Endothelial cell of umbilical vein (primary cell): ENCODE data around the gene TM2D1. TPM values are rescaled to one million over a fixed set of nuclear protein-coding genes. Genes with fewer than 3 reads are reported as not detected.

Experiments
- BruUV-seq: library from RNA; stranded (reverse); fragments of 400-500 nt; replicated peaks from 2 replicates; lab custom pipeline; 2021; lab: Mats Ljungman, UMichigan
- CTCF ChIA-PET: fragments of 300-600, 350-600 bp; sonication (Branson Sonifier 250); formaldehyde crosslinking; loops from one replicate; lab custom pipeline; 2021; ENCODE audit warnings: antibody characterized with exemption, inconsistent platforms; lab: Charles Lee
- POLR2A ChIA-PET: fragments of 300-600, 350-600 bp; sonication (Branson Sonifier 250); formaldehyde crosslinking; loops from one replicate; lab custom pipeline; 2021; ENCODE audit warnings: antibody characterized with exemption, inconsistent platforms; lab: Charles Lee
- DNase-seq: peaks from one replicate; pipeline ENCODE4 v3.0.0-alpha.2; 2011; ENCODE audit warnings: low read depth, low spot score
- FAIRE-seq: peaks from 2 replicates; lab custom pipeline; 2011; peaks lifted over from hg19 to GRCh38; lab: Jason Lieb, UNC
- H2AFZ ChIP-seq: 2 replicates; pipeline ENCODE4 v1.6.0; 2012; ENCODE audit warnings: low read depth, low read length, control low read depth, inconsistent platforms
- H3K27ac ChIP-seq: 2 replicates; pipeline ENCODE4 v1.5.1; 2011; ENCODE audit warnings: low read depth, mild to moderate bottlenecking, control low read depth, low read length, moderate library complexity; ENCODE audit not compliant: insufficient read depth
- H3K27me3 ChIP-seq, 2 experiments: 2 replicates each; pipeline versions ENCODE4 v1.6.0 to v1.6.1; 2011; ENCODE audit warnings: low read length in 2 of 2, mixed read lengths in 1 of 2; ENCODE audit not compliant: control insufficient read depth in 2 of 2, insufficient read depth in 2 of 2
- H3K36me3 ChIP-seq, 2 experiments: 2 replicates in 1 of 2; 3 replicates in 1 of 2; pipeline ENCODE4 v1.5.1; 2011; ENCODE audit warnings: low read length in 2 of 2, mild to moderate bottlenecking in 1 of 2, moderate library complexity in 1 of 2; ENCODE audit not compliant: control insufficient read depth in 2 of 2, insufficient read depth in 2 of 2; ENCODE audit errors: extremely low read depth in 1 of 2
- H3K4me1 ChIP-seq: 3 replicates; pipeline ENCODE4 v1.5.1; 2011; ENCODE audit warnings: mild to moderate bottlenecking, low read length; ENCODE audit not compliant: control insufficient read depth, insufficient read depth; ENCODE audit errors: extremely low read depth
- H3K4me2 ChIP-seq: 2 replicates; pipeline ENCODE4 v1.6.1; 2011; ENCODE audit warnings: low read length, control low read depth, mixed read lengths; ENCODE audit not compliant: insufficient read depth
- H3K4me3 ChIP-seq, 3 experiments: fragments of 200-600 bp in 1 of 3; sonication (generic), shearing (Covaris generic) in 1 of 3; replicated peaks in 1 of 3; 2 replicates each; pipeline ENCODE4 v1.5.1; 2011 to 2016; ENCODE audit warnings: control low read depth in 3 of 3, low read length in 3 of 3, mild to moderate bottlenecking in 2 of 3, inconsistent platforms in 1 of 3, low read depth in 1 of 3, moderate library complexity in 1 of 3; ENCODE audit not compliant: insufficient read depth in 1 of 3
- H3K79me2 ChIP-seq: 2 replicates; pipeline ENCODE4 v1.6.0; 2012; ENCODE audit warnings: low read length, inconsistent platforms; ENCODE audit not compliant: control insufficient read depth, insufficient read depth
- H3K9ac ChIP-seq: replicated peaks from 2 replicates; pipeline ENCODE3; 2011; ENCODE audit warnings: low read length, control low read depth; ENCODE audit not compliant: insufficient read depth; ENCODE audit errors: extremely low read depth
- H3K9me1 ChIP-seq: replicated peaks from 3 replicates; pipeline ENCODE4 v1.6.0; 2011; ENCODE audit warnings: mild to moderate bottlenecking, low read length; ENCODE audit not compliant: control insufficient read depth, insufficient read depth; ENCODE audit errors: extremely low read depth
- H3K9me3 ChIP-seq: replicated peaks from 2 replicates; pipeline ENCODE4 v1.5.1; 2012; ENCODE audit warnings: low read length, inconsistent platforms; ENCODE audit not compliant: control insufficient read depth, insufficient read depth
- H4K20me1 ChIP-seq: replicated peaks from 2 replicates; pipeline ENCODE3; 2011; ENCODE audit warnings: mild to moderate bottlenecking, low read length; ENCODE audit not compliant: control insufficient read depth, insufficient read depth; ENCODE audit errors: extremely low read depth
- EZH2 ChIP-seq: IDR thresholded peaks from 2 replicates; pipeline ENCODE4 v1.6.1; 2012; ENCODE audit warnings: borderline replicate concordance, low read depth, mild to moderate bottlenecking, moderate library complexity, low read length, inconsistent platforms; ENCODE audit not compliant: severe bottlenecking
- FOS ChIP-seq: IDR thresholded peaks from 2 replicates; pipeline ENCODE4 v1.6.1; 2011; ENCODE audit warnings: mild to moderate bottlenecking, low read length, moderate library complexity, borderline replicate concordance; ENCODE audit not compliant: insufficient read depth
- GATA2 ChIP-seq: IDR thresholded peaks from 2 replicates; pipeline ENCODE4 v1.7.0; 2011; ENCODE audit warnings: low read depth, mild to moderate bottlenecking, moderate library complexity, mixed read lengths, low read length; ENCODE audit not compliant: insufficient read length, insufficient read depth
- JUN ChIP-seq: IDR thresholded peaks from 2 replicates; pipeline ENCODE4 v1.6.1; 2011; ENCODE audit warnings: borderline replicate concordance, low read depth; ENCODE audit not compliant: insufficient read length, insufficient read depth
- MYC ChIP-seq: IDR thresholded peaks from one replicate; pipeline ENCODE4 v1.6.1; 2011; ENCODE audit warnings: mild to moderate bottlenecking, low read depth, low read length
- POLR2A ChIP-seq: IDR thresholded peaks from 2 replicates; pipeline ENCODE4 v1.6.1; 2012; ENCODE audit warnings: low read depth, mild to moderate bottlenecking, control low read depth, low read length
- POLR2AphosphoS5 ChIP-seq: IDR thresholded peaks from 2 replicates; pipeline ENCODE4 v1.6.1; 2012; ENCODE audit warnings: low read depth, mild to moderate bottlenecking, control low read depth, low read length, moderate library complexity; ENCODE audit not compliant: insufficient read depth
- dilution Hi-C: fragments of 300-500 bp; cut with MboI; formaldehyde crosslinking; loops from one replicate; pipeline ENCODE4 v1.15.0; 2019; ENCODE audit warnings: low sequenced_read_pairs; ENCODE audit not compliant: extremely low pct_ligation_motif_present
- intact Hi-C: fragments of 100-400 bp; cut with micrococcal nuclease; formaldehyde crosslinking; loops from one replicate; pipeline ENCODE4 v1.10.0; 2022
- polyA plus RNA-seq, 4 experiments: library from polyadenylated mRNA; depleted of rRNA in 3 of 4; stranded (reverse) in 3 of 4; unstranded in 1 of 4; fragments of >200 nt; gene quantifications; 2 replicates each; pipeline versions ENCODE4 v1.2.1 to v1.2.3, GENCODE V29; 2011 to 2012; ENCODE audit warnings: missing spikeins in 1 of 4
- total RNA-seq: library from RNA; stranded (reverse); gene quantifications from 2 replicates; pipeline ENCODE4 v1.2.3, GENCODE V29; 2021
- TF ChIP-seq, protein P1 (sequence below), 2 donors: IDR thresholded peaks; 1 replicate in 1 of 2; 2 replicates in 1 of 2; pipeline ENCODE4 v1.5.1; 2011; ENCODE audit warnings: low read length in 2 of 2, mild to moderate bottlenecking in 2 of 2, moderate library complexity in 2 of 2, control low read depth in 1 of 2, inconsistent platforms in 1 of 2, low read depth in 1 of 2; ENCODE audit not compliant: insufficient read depth in 1 of 2; ENCODE audit errors: extremely low read depth in 1 of 2
- TF ChIP-seq, protein P2 (sequence below): IDR thresholded peaks from 2 replicates; pipeline ENCODE4 v1.6.1; 2011; ENCODE audit not compliant: insufficient read depth, insufficient read length

Gene TM2D1
- total and polyA plus RNA-seq, 2 donors (not counting 3 experiments of a cell fraction or from before 2014, with no cell fraction given), result 37.5 to 50.0 TPM

DNA sequence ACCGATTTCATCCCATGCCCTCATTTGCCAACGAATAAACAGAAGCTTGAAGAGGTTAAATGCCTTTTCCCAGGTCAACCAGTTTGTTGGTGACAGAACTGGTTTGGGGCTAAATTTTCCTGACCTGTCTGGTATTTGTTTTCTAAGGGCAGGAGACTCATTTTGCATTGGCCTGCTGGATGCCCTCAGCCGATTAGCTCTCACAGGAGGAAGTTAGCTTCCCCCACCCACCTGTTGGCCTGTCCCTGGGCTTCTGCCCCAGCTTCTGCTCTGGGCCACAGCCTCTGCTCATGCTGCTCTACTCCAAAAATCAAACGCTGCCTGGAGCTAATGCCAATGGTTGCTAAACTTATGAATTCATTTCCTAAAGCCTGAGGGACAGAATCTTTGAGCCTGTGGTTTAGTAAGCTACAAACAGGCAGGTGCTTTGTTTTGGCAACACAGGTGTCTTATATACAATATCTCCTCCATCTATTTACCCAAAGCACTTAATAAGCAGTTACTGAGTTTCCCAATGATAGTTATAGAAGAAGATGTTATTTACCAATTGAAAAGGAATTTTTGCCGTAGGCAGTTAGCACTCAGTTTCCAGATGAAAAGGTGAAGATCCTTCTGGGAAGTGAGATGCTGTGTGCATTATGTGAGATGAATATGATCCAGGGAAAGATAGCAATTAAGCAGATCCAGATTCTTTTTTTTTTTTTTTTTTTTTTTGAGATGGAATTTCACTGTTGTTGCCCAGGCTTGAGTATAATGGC lies 82.3 kb downstream of the TM2D1 start:
- Histone ChIP-seq H3K9me3 (no peaks in the 10 kb centered on the region), H4K20me1 (no peaks in the 10 kb centered on the region), H3K27ac (no peak overlapping the region), H3K27me3 (no peaks in the 10 kb centered on the region), H3K9ac (no peak overlapping the region), H3K36me3 (no peaks in the 10 kb centered on the region), H3K4me2 (no peak overlapping the region), H3K9me1 (no peaks in the 10 kb centered on the region), H3K79me2 (no peaks in the 10 kb centered on the region), H2AFZ (no peak overlapping the region), H3K4me3 (no peak overlapping the region), H3K4me1 (peaks cover 2% of the 10 kb centered on the region)
- DNase-seq (no peak), FAIRE-seq (no peak)
- CTCF ChIA-PET, result interaction anchor here (0.9 to 2.2 kb wide), 9 partner anchors 9 to 1671 kb away, joined by 3 to 25 read pairs (median 6); no protein-coding TSS in a partner anchor
- intact Hi-C loops, result no loop called here
- dilution Hi-C loops, result no loop called here
- POLR2A ChIA-PET, result no interaction called here
- BruUV-seq, result no TSS peak
- TF ChIP-seq MYC (no peak), JUN (no peak), GATA2 (no peak), POLR2A (no peak), POLR2AphosphoS5 (no peak), EZH2 (no peak), FOS (no peak)
- TF ChIP-seq, protein P1, sequence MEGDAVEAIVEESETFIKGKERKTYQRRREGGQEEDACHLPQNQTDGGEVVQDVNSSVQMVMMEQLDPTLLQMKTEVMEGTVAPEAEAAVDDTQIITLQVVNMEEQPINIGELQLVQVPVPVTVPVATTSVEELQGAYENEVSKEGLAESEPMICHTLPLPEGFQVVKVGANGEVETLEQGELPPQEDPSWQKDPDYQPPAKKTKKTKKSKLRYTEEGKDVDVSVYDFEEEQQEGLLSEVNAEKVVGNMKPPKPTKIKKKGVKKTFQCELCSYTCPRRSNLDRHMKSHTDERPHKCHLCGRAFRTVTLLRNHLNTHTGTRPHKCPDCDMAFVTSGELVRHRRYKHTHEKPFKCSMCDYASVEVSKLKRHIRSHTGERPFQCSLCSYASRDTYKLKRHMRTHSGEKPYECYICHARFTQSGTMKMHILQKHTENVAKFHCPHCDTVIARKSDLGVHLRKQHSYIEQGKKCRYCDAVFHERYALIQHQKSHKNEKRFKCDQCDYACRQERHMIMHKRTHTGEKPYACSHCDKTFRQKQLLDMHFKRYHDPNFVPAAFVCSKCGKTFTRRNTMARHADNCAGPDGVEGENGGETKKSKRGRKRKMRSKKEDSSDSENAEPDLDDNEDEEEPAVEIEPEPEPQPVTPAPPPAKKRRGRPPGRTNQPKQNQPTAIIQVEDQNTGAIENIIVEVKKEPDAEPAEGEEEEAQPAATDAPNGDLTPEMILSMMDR (IDR thresholded peaks at IDR 0.05; ENCODE audit: extremely low read depth in 1 of 2, insufficient read depth in 1 of 2, low read depth in 1 of 2, low read length in 2 of 2), result no peak
- TF ChIP-seq, protein P2, sequence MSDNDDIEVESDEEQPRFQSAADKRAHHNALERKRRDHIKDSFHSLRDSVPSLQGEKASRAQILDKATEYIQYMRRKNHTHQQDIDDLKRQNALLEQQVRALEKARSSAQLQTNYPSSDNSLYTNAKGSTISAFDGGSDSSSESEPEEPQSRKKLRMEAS, result no peak
